HEK293T (cell line): ENCODE measurements around the gene MTAP.

Source experiments
- CTCF ChIA-PET: fragments of 350-600 bp; formaldehyde crosslinking; extraction: SDS; loops from one replicate; lab custom pipeline; 2021; ENCODE audit warnings: antibody characterized with exemption, inconsistent platforms; lab: Yijun Ruan, JAX
- POLR2A ChIA-PET: fragments of 350-600 bp; formaldehyde crosslinking; extraction: SDS; loops from one replicate; lab custom pipeline; 2020; ENCODE audit warnings: antibody characterized with exemption, inconsistent platforms; lab: Yijun Ruan, JAX
- DNase-seq: peaks from one replicate; pipeline ENCODE4 v3.0.0; 2012; ENCODE audit warnings: mixed read lengths; ENCODE audit errors: extremely low spot score
- ARNT ChIP-seq: fragments of 450-650 bp; IDR thresholded peaks from 2 replicates; pipeline ENCODE4 v1.6.1; 2017; ENCODE audit warnings: mild to moderate bottlenecking
- BHLHE40 ChIP-seq: fragments of 450-650 bp; IDR thresholded peaks from 2 replicates; pipeline ENCODE4 v1.6.1; 2016; ENCODE audit warnings: mild to moderate bottlenecking, moderate library complexity, borderline replicate concordance
- CTBP1 ChIP-seq: fragments of 450-650 bp; IDR thresholded peaks from 2 replicates; pipeline ENCODE4 v1.6.1; 2016; ENCODE audit warnings: borderline replicate concordance
- ELF4 ChIP-seq: fragments of 450-650 bp; IDR thresholded peaks from 2 replicates; pipeline ENCODE4 v1.6.1; 2017; ENCODE audit warnings: antibody characterized with exemption
- FOXA1 ChIP-seq: fragments of 450-650 bp; IDR thresholded peaks from 2 replicates; pipeline ENCODE4 v1.6.1; 2016; ENCODE audit warnings: mild to moderate bottlenecking
- FOXK2 ChIP-seq: fragments of 450-650 bp; IDR thresholded peaks from 2 replicates; pipeline ENCODE4 v1.6.1; 2016; ENCODE audit warnings: mild to moderate bottlenecking
- FOXM1 ChIP-seq: fragments of 450-650 bp; IDR thresholded peaks from 2 replicates; pipeline ENCODE4 v1.6.1; 2017; ENCODE audit warnings: mild to moderate bottlenecking, borderline replicate concordance
- HDGF ChIP-seq: fragments of 450-650 bp; IDR thresholded peaks from 2 replicates; pipeline ENCODE4 v1.6.1; 2017; ENCODE audit warnings: antibody characterized with exemption, borderline replicate concordance
- L3MBTL2 ChIP-seq: fragments of 450-650 bp; conservative IDR thresholded peaks from 2 replicates; pipeline ENCODE4 v1.6.1; 2016; ENCODE audit warnings: mild to moderate bottlenecking
- LEF1 ChIP-seq: fragments of 450-650 bp; IDR thresholded peaks from 2 replicates; pipeline ENCODE4 v1.6.1; 2017; ENCODE audit warnings: mild to moderate bottlenecking, borderline replicate concordance
- NFRKB ChIP-seq: fragments of 450-650 bp; IDR thresholded peaks from 2 replicates; pipeline ENCODE4 v1.6.1; 2016; ENCODE audit warnings: mild to moderate bottlenecking, moderate library complexity
- SP1 ChIP-seq: fragments of 450-650 bp; IDR thresholded peaks from 2 replicates; pipeline ENCODE4 v1.6.1; 2017
- SUZ12 ChIP-seq: fragments of 450-650 bp; IDR thresholded peaks from 2 replicates; pipeline ENCODE4 v1.6.1; 2016; ENCODE audit warnings: mild to moderate bottlenecking
- TARDBP ChIP-seq: fragments of 450-650 bp; IDR thresholded peaks from 2 replicates; pipeline ENCODE4 v1.6.1; 2016
- ZNF384 ChIP-seq: fragments of 450-650 bp; IDR thresholded peaks from 2 replicates; pipeline ENCODE4 v1.6.1; 2016
- TF ChIP-seq, protein P1 (sequence below): fragments of 450-650 bp; IDR thresholded peaks from 2 replicates; pipeline ENCODE4 v1.6.1; 2016

MTAP gene

DNA sequence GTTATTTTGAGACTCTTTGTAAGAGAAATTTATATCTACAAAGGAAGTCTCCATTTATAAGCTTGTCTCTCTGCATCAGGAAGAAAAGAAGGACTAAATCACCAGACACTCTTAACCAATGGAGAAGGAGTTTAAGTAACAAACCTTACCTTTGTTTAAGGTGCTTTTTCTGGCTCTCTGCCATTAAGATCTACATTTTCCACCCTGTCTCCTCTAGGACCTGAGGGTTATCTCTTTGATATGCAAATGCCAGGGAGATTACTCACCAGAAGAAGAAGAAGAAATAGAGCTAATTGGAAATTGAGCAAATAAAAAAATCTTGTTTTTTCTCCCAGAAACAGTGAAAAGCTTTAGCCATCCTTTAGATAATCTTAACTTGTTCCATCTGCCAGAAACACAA is 130.8 kb downstream of the MTAP start:
- CTCF ChIA-PET, result interaction anchor here (1.0 to 1.1 kb wide), 2 partner anchors 9 to 320 kb away, joined by 3 to 4 read pairs; no protein-coding TSS in a partner anchor
- TF ChIP-seq, protein P1, sequence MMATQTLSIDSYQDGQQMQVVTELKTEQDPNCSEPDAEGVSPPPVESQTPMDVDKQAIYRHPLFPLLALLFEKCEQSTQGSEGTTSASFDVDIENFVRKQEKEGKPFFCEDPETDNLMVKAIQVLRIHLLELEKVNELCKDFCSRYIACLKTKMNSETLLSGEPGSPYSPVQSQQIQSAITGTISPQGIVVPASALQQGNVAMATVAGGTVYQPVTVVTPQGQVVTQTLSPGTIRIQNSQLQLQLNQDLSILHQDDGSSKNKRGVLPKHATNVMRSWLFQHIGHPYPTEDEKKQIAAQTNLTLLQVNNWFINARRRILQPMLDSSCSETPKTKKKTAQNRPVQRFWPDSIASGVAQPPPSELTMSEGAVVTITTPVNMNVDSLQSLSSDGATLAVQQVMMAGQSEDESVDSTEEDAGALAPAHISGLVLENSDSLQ, result no peak
- no peak for TF ChIP-seq FOXK2
- POLR2A ChIA-PET, result interaction anchor here (1.3 kb wide), 1 partner anchor 61 kb away, joined by 3 read pairs; the partner anchor contains the start of genes CDKN2A and CDKN2B-AS1
- no peak for DNase-seq

DNA sequence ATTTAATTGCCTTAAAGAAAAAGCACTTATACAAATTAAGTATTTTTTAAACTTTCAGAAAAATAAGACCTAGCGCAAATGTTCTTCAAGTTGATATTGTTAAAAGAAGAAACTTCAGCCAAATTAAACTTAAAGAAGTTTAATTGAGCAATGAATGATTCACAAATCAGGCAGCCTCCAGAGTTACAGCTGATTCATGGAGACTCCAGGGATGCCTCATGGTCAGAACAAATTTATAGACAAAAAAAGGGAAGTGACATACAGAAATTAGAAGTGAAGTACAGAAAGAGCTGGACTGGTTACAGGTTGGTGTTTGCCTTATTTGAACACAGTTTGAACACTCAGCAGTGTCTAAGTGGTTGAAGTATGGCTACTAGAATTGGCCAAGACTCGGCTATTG is 131.4 kb downstream of the MTAP start:
- POLR2A ChIA-PET, result interaction anchor here (1.3 kb wide), 1 partner anchor 61 kb away, joined by 3 read pairs; the partner anchor contains the start of genes CDKN2A and CDKN2B-AS1
- no peak for TF ChIP-seq LEF1
- no peak for TF ChIP-seq TARDBP
- no peak for TF ChIP-seq L3MBTL2
- no peak for TF ChIP-seq NFRKB
- no peak for TF ChIP-seq ZNF384
- no peak for TF ChIP-seq ELF4
- CTCF ChIA-PET, result interaction anchor here (1.0 kb wide), 1 partner anchor 10 kb away, joined by 4 read pairs; no protein-coding TSS in a partner anchor
- no peak for DNase-seq

DNA sequence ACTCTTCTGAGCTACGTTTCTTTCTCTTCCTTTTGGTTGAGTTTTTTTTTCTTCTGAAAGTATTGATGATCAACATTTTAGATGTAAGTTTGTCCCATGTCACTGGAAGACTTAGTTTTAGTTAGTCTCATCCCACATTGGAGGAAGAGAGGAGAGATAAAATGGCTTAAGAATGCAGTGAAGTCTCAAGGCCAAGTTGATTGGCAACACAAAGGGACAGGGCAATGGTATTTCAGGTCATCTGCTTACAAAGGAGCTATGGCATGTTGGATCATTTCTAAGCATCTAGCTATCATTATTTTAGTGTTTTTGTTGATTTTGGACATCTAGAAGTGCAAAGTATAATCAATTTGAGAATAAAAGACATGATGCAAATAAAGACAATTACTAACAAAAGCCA is 133.2 kb downstream of the MTAP start:
- no peak for TF ChIP-seq FOXM1
- no peak for TF ChIP-seq BHLHE40
- no peak for TF ChIP-seq HDGF
- TF ChIP-seq TARDBP, result no peak
- no peak for TF ChIP-seq LEF1
- no peak for TF ChIP-seq FOXK2
- TF ChIP-seq NFRKB, result no peak
- no peak for TF ChIP-seq ARNT
- TF ChIP-seq SP1, result no peak
- TF ChIP-seq ZNF384, result no peak
- TF ChIP-seq, protein P1, result no peak
- no peak for TF ChIP-seq SUZ12
- no peak for TF ChIP-seq ELF4
- TF ChIP-seq FOXA1, result no peak
- DNase-seq, result no peak
- POLR2A ChIA-PET, result no interaction called here
- CTCF ChIA-PET, result no interaction called here

DNA sequence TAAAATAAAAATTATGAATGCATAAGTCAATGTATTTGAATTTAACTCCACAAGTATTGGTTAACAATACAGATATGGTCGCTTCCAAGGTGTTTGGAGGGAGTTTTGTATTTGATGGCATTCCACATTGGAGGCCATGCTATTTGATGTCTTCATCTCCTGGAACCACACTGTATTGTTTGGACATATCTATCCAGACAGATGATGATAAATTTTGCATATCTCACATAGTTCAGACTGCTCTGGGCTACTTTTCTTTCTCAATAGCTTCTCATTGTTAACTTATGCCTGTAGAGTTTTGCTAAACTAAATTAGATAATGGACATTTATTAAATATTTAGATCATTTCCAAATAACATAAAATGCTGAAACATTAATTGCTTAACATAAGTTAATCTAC is 133.7 kb downstream of the MTAP start:
- ChIA-PET CTCF (no interaction called here), POLR2A (no interaction called here)
- no peak for TF ChIP-seq SUZ12
- TF ChIP-seq LEF1, result no peak
- TF ChIP-seq ZNF384, result no peak
- TF ChIP-seq FOXK2, result no peak
- no peak for TF ChIP-seq TARDBP
- no peak for TF ChIP-seq ELF4
- TF ChIP-seq, protein P1, result no peak
- TF ChIP-seq HDGF, result no peak
- TF ChIP-seq ARNT, result no peak
- no peak for TF ChIP-seq FOXA1
- no peak for DNase-seq

DNA sequence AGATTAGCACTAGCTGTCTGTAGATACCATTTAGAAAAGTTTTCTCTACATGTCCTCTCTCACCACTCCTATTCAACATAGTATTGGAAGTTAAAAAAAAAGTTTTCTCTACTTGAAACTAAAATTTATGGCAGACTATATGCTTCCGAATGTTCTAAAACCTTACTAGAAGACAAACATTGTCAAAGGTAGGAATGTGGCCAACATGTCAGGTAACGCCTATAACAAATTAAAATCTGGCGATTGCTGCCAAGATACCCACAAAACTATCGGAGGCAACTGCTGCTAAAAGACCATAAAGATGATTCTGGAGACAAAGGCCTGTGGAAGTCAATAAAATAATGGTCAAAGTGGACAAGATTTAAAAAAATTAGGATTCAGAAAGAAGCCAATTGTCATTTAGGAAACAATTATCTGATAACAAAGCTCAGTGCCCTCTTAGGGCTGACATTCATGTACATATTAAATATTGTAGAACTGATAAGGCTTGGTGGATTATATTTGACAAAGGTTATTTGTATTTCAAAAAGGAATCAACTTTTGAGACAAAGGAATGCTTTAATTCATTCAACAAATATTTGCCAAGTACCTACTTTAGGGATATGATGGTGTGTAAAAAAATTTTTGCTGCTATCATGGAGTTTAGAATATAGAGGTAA is 139.0 kb downstream of the MTAP start:
- CTCF ChIA-PET, result no interaction called here
- DNase-seq, result no peak
- TF ChIP-seq FOXA1, result no peak
- TF ChIP-seq SP1, result no peak
- TF ChIP-seq ZNF384, result no peak
- TF ChIP-seq ELF4, result no peak
- no peak for TF ChIP-seq NFRKB
- no peak for TF ChIP-seq TARDBP
- no peak for TF ChIP-seq BHLHE40
- no peak for TF ChIP-seq FOXM1
- POLR2A ChIA-PET, result no interaction called here

DNA sequence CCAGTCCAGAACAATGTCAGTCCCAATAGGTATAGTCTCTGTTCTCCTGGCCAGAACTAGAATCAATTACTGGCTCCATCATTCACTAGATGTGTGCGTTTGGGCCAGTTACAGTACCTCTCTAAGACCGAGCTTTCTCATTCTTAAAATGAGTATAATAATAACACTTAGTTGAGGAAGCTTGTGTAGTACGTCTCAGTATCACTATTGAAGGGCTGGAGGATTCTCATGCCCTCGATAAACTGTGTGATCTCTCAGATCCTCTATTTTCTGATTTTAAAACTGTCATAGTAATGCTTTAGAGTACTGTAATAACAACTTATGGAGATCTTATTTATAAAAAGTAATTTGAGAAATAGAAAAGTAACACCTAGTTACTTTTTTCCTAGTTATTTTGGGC is 141.0 kb downstream of the MTAP start:
- POLR2A ChIA-PET, result no interaction called here
- no peak for DNase-seq
- no peak for TF ChIP-seq ELF4
- TF ChIP-seq, protein P1, result no peak
- no peak for TF ChIP-seq ARNT
- no peak for TF ChIP-seq SP1
- no peak for TF ChIP-seq FOXK2
- TF ChIP-seq FOXA1, result no peak
- no peak for TF ChIP-seq NFRKB
- TF ChIP-seq CTBP1, result no peak
- no peak for TF ChIP-seq LEF1
- TF ChIP-seq FOXM1, result no peak
- CTCF ChIA-PET, result no interaction called here
